ENCODE results near the gene HIGD1A. TPM values are rescaled to one million over a fixed set of nuclear protein-coding genes. Genes with fewer than 3 reads are reported as not detected.
A peak's percentile ranks its signal among the peaks of the same experiment; 100 is the strongest.

HIGD1A gene
- total and polyA plus RNA-seq, 2 of the 4 experiments (the other 2 are of a cell fraction), result 86.6 to 137 TPM

- no peak overlapping the region for H4K91ac ChIP-seq (ENCODE audit: insufficient read depth, low read depth, low read length)
- H3K9me3 ChIP-seq (ENCODE audit: control insufficient read depth, insufficient read depth, low read length), result no peaks in the 10 kb centered on the region
- DNase-seq (no peak), ATAC-seq (ENCODE audit: low read depth) (no peak)
- H3K4me1 ChIP-seq (ENCODE audit: control insufficient read depth, insufficient read depth, low read length), result peaks cover 15% of the 10 kb centered on the region
- no peaks in the 10 kb centered on the region; the same call in 1 of the 2 replicates for H3K36me3 ChIP-seq (ENCODE audit: control insufficient read depth, insufficient read depth, low read length)
- H3K14ac ChIP-seq (replicated peaks; ENCODE audit: low read depth, low read length), result no peak overlapping the region
- no peak overlapping the region for H3K56ac ChIP-seq (ENCODE audit: extremely low read depth, insufficient read depth, low read length)
- intact Hi-C loops (cut with micrococcal nuclease), result loop anchor here (1.0 to 2.0 kb wide), 2 partner anchors 50 to 59 kb away; no protein-coding TSS in a partner anchor
- dilution Hi-C loops (cut with HindIII; ENCODE audit: low sequenced_read_pairs, unreplicated experiment), result no loop called here
- CTCF ChIA-PET, result interaction anchor here (1.0 to 1.4 kb wide), 5 partner anchors 16 to 106 kb away, joined by 3 to 4 read pairs (median 3); no protein-coding TSS in a partner anchor
- 0 out of 2 replicates have a peak, but pooled peaks cover 5% of the 10 kb centered on the region for H3K9me1 ChIP-seq (ENCODE audit: insufficient read depth, low read length)
- H2BK120ac ChIP-seq (ENCODE audit: low read depth, low read length), result no peak overlapping the region
- H2BK15ac ChIP-seq (ENCODE audit: low read depth, low read length), result peak overlapping the region; percentile 50; the same call in 1 of the 3 replicates
- in situ Hi-C loops (cut with MboI; ENCODE audit: low sequenced_read_pairs), result loop anchor here (5.0 to 10.0 kb wide), 2 partner anchors 57 to 94 kb away; partner anchors contain the start of gene CYP8B1
- H4K20me1 ChIP-seq (ENCODE audit: insufficient read depth, low read length), result peaks cover 22% of the 10 kb centered on the region
- H3K4me3 ChIP-seq (ENCODE audit: insufficient read depth, low read depth, low read length), result no peak overlapping the region
- H3K23ac ChIP-seq (ENCODE audit: low read depth, low read length), result no peak overlapping the region
- peak overlapping the region; percentile 34; the same call in 1 of the 2 replicates for H4K5ac ChIP-seq (ENCODE audit: low read depth, low read length)
- 0 out of 2 replicates have a peak overlapping the region, but pooled peaks have one; percentile 59 for H2BK20ac ChIP-seq (ENCODE audit: low read depth, low read length)
- H3K4me2 ChIP-seq (ENCODE audit: low read depth, low read length), result no peak overlapping the region
- peaks cover 0 to 12% of the 10 kb centered on the region in 2 experiments; a peak in 2 of 4 replicates for H3K79me1 ChIP-seq (ENCODE audit: low read depth in 1 of 2, low read length in 2 of 2)
- no peaks in the 10 kb centered on the region for H3K27me3 ChIP-seq (ENCODE audit: control insufficient read depth, insufficient read depth, low read length)
- TF ChIP-seq RCOR1 (IDR thresholded peaks at IDR 0.05; ENCODE audit: insufficient replicate concordance, low read length), result no peak
- no peak for TF ChIP-seq SMC3 (IDR thresholded peaks at IDR 0.05; ENCODE audit: low read depth, low read length)
- peak overlapping the region; percentile 23; the same call in 1 of the 2 replicates for H2AK5ac ChIP-seq (ENCODE audit: low read depth, low read length)
- H3K18ac ChIP-seq (ENCODE audit: low read depth, low read length), result peak overlapping the region; percentile 51; the same call in 1 of the 2 replicates
- no peak overlapping the region for H3K9ac ChIP-seq (ENCODE audit: low read depth, low read length)
- BruUV-seq (replicated peaks), result no TSS peak
- no CpG with 5 or more reads among the region's 3 CpGs for WGBS, 2 experiments (ENCODE audit: extremely low coverage in 2 of 2, insufficient read length in 1 of 2)
- H2AFZ ChIP-seq (replicated peaks; ENCODE audit: low read length, poor library complexity), result no peak overlapping the region
- H2BK5ac ChIP-seq (ENCODE audit: low read depth, low read length, poor library complexity, severe bottlenecking), result no peak overlapping the region
- POLR2A ChIA-PET (ENCODE audit: unreplicated experiment), result no interaction called here
- H3K4ac ChIP-seq (ENCODE audit: low read depth, low read length), result peak overlapping the region; percentile 11; the same call in 1 of the 2 replicates
- no peak overlapping the region for H2AK9ac ChIP-seq (replicated peaks; ENCODE audit: low read depth, low read length, poor library complexity)
- H4K8ac ChIP-seq (ENCODE audit: low read depth in 2 of 2, low read length in 2 of 2), result no peak overlapping the region
- H3K27ac ChIP-seq (ENCODE audit: insufficient read depth, low read length), result no peak overlapping the region
Measured at GRCh38 chr3:42780398-42780797, 23.9 kb downstream of the HIGD1A start.

Measured in IMR-90 (cell line).